ENCODE measurements around the gene TMEM145. TPM values are rescaled to one million over a fixed set of nuclear protein-coding genes. Genes with fewer than 3 reads are reported as not detected.
A peak's percentile ranks its signal among the peaks of the same experiment; 100 is the strongest.

TMEM145 gene
- total and polyA plus RNA-seq, 8 donors, result 0.37 to 44.3 (median 0.61) TPM; not detected in 3

GRCh38 chr19:42277821-42278451, 35.2 kb upstream of the TMEM145 start:
- peak overlapping the region; percentile 3 to 100 (median 95) for H3K27ac ChIP-seq
- peak overlapping the region in 1 of 4 donors; percentile 13 for H3K4me3 ChIP-seq
- 29 to 37% (median 36%) methylated on average over 8 to 10 of the region's 10 CpGs for WGBS, 5 donors
- no peaks in the 10 kb centered on the region for H3K9me3 ChIP-seq
- H3K36me3 ChIP-seq, result peaks cover 18 to 32% (median 30%) of the 10 kb centered on the region in 4 donors
- intact Hi-C loops (cut with DNase I; ENCODE audit: low total_unique reads), result no loop called here
- no peak for TF ChIP-seq POLR2A (IDR thresholded peaks at IDR 0.05)
- no peak for TF ChIP-seq EP300 (IDR thresholded peaks at IDR 0.05)
- TF ChIP-seq POLR2AphosphoS5 (IDR thresholded peaks at IDR 0.05), result no peak
- TF ChIP-seq CTCF (IDR thresholded peaks at IDR 0.05), result no peak
- DNase-seq, result peak in 1 of 2 donors; percentile 68
- H3K4me1 ChIP-seq, result peaks cover 64 to 95% (median 88%) of the 10 kb centered on the region in 4 donors
- H3K27me3 ChIP-seq, result no peaks in the 10 kb centered on the region

GRCh38 chr19:42278452-42279154, 34.5 kb upstream of the TMEM145 start:
- Histone ChIP-seq H3K27ac (peak overlapping the region; percentile 3 to 100 (median 95)), H3K9me3 (no peaks in the 10 kb centered on the region), H3K36me3 (peaks cover 11 to 25% (median 23%) of the 10 kb centered on the region in 4 donors), H3K27me3 (no peaks in the 10 kb centered on the region), H3K4me1 (peaks cover 69 to 100% (median 95%) of the 10 kb centered on the region in 4 donors), H3K4me3 (peak overlapping the region in 2 of 4 donors; percentile 0 to 91)
- intact Hi-C loops (cut with DNase I; ENCODE audit: low total_unique reads), result no loop called here
- DNase-seq, result peak in 1 of 2 donors; percentile 55
- TF ChIP-seq POLR2AphosphoS5 (IDR thresholded peaks at IDR 0.05) (no peak), EP300 (IDR thresholded peaks at IDR 0.05) (no peak)
- WGBS, 5 donors, result 57 to 73% (median 59%) methylated on average over 5 of the region's 5 CpGs

DNA sequence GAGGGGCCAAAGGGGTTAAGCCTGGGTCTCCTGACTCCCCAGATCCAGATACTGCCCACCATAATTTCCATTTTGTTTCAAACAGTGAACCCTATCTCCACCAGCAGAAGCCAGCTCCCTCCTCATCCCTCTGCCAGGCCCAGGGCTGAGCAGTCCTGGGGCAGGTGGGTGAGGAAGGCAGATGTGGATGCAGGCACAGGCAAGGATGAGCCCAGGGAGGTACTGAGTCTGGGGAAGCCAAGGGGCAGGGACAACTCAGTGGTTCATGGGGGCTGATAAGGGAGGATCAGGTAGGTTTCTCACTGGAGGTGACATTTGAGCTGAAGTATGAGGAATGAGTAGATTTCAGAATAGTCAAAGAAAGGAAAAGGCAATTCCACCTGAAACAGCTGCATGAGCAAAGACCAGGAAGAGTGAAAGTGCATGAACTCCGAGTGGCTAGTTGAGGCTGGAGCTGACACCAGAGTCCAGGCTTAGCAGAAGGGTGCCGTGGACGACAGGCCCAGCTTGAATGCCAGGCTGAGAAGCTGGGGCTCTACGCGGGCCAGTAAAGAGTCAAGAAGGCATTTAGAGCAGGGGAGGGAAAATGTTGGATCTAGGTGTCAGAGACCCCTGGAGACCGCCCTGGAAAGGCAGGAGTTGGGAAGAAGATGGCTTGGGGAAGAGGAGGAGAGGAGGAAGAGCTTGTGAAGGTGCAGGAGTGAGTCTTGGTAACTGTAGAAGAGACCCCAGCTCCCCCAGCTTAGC, 33.8 kb upstream of the TMEM145 start:
- no peaks in the 10 kb centered on the region for H3K27me3 ChIP-seq
- H3K9me3 ChIP-seq, result no peaks in the 10 kb centered on the region
- peak overlapping the region; percentile 71 to 91 (median 82) for H3K4me3 ChIP-seq
- TF ChIP-seq POLR2A (IDR thresholded peaks at IDR 0.05) (no peak), POLR2AphosphoS5 (IDR thresholded peaks at IDR 0.05) (no peak), EP300 (IDR thresholded peaks at IDR 0.05) (no peak), CTCF (IDR thresholded peaks at IDR 0.05) (no peak)
- peak overlapping the region; percentile 93 to 100 (median 95) for H3K27ac ChIP-seq
- peaks cover 4 to 18% (median 16%) of the 10 kb centered on the region in 4 donors for H3K36me3 ChIP-seq
- 6 to 10% (median 7%) methylated on average over 6 of the region's 6 CpGs for WGBS, 5 donors
- peak in 1 of 2 donors; percentile 23 for DNase-seq
- intact Hi-C loops (cut with DNase I; ENCODE audit: low total_unique reads), result no loop called here
- peaks cover 69 to 93% (median 90%) of the 10 kb centered on the region in 4 donors for H3K4me1 ChIP-seq

GRCh38 chr19:42279902-42280814, 33.0 kb upstream of the TMEM145 start:
- 0 to 1% (median 1%) methylated on average over 30 to 89 of the region's 89 CpGs for WGBS, 5 donors
- Histone ChIP-seq H3K4me1 (peaks cover 72 to 92% (median 88%) of the 10 kb centered on the region in 4 donors), H3K36me3 (peaks cover 0 to 10% (median 8%) of the 10 kb centered on the region in 4 donors), H3K27ac (peak overlapping the region; percentile 93 to 100 (median 95)), H3K4me3 (peak overlapping the region; percentile 71 to 91 (median 82)), H3K9me3 (no peaks in the 10 kb centered on the region), H3K27me3 (no peaks in the 10 kb centered on the region)
- intact Hi-C loops (cut with DNase I; ENCODE audit: low total_unique reads), result no loop called here
- peak; percentile 88 to 97 for DNase-seq
- TF ChIP-seq EP300 (IDR thresholded peaks at IDR 0.05), result no peak
- TF ChIP-seq CTCF (IDR thresholded peaks at IDR 0.05), result peak in 5 of 7 experiments; percentile 70 to 95 (median 84)
- TF ChIP-seq POLR2AphosphoS5 (IDR thresholded peaks at IDR 0.05), result peak; percentile 7 to 74 (median 62)
- peak in 1 of 4 donors; percentile 9 for TF ChIP-seq POLR2A (IDR thresholded peaks at IDR 0.05)

Measured in stomach (tissue), 9 donors.